Measurements from ENCODE around the gene CETP. TPM values are rescaled to one million over a fixed set of nuclear protein-coding genes. Genes with fewer than 3 reads are reported as not detected.

CETP gene
- total RNA-seq, 4 donors from 2014 or later, result 0.19 to 1.2 (median 0.52) TPM; not detected in 1

DNA sequence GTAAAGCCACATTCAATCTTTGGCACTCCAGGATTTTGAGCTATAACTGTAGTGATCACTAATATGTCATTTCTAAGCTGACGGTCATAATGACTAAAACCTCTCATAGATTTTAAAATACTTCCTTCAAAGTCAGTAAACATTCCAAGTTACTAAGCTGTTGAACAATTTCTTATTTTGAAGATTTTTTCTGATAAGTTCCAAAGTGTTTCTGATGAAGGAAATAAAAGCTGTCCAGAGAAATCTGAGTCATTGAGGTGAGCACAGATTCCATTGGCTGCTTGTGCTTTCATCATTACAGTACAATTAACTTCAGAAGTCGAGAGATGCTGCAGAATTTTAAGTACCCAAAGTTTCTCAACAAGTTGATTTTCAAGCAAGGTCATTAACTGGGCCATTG is 51.5 kb downstream of the CETP start:
- 78% methylated on average over 2 of the region's 2 CpGs for WGBS
- Histone ChIP-seq H3K9me3 (no peaks in the 10 kb centered on the region), H3K27ac (replicated peaks in 1 of 4) (peak overlapping the region in 1 of 4 donors; percentile 34), H3K36me3 (peaks cover 0 to 14% (median 13%) of the 10 kb centered on the region in 4 donors), H3K4me3 (no peak overlapping the region), H3K27me3 (no peaks in the 10 kb centered on the region), H3K4me1 (no peaks in the 10 kb centered on the region)
- TF ChIP-seq POLR2AphosphoS5 (IDR thresholded peaks at IDR 0.05) (no peak), EP300 (IDR thresholded peaks at IDR 0.05) (no peak), CTCF (IDR thresholded peaks at IDR 0.05) (no peak), POLR2A (IDR thresholded peaks at IDR 0.05; ENCODE audit: low read depth) (no peak)
- DNase-seq (ENCODE audit: extremely low spot score), result no peak
- intact Hi-C loops (cut with DNase I), result no loop called here

- no peak for TF ChIP-seq EP300 (IDR thresholded peaks at IDR 0.05)
- TF ChIP-seq CTCF (IDR thresholded peaks at IDR 0.05), result no peak
- no peak for TF ChIP-seq POLR2AphosphoS5 (IDR thresholded peaks at IDR 0.05)
- no peak for TF ChIP-seq POLR2A (IDR thresholded peaks at IDR 0.05; ENCODE audit: low read depth)
- WGBS, result 97% methylated on average over 2 of the region's 2 CpGs
- H3K9me3 ChIP-seq, result no peaks in the 10 kb centered on the region
- no peak overlapping the region for H3K4me3 ChIP-seq
- H3K4me1 ChIP-seq, result no peaks in the 10 kb centered on the region
- peak overlapping the region in 3 of 4 donors; percentile 1 to 34 (median 16) for H3K27ac ChIP-seq (replicated peaks in 1 of 4)
- peaks cover under 1 to 21% (median 19%) of the 10 kb centered on the region in 4 donors for H3K36me3 ChIP-seq
- intact Hi-C loops (cut with DNase I), result no loop called here
- no peak for DNase-seq (ENCODE audit: extremely low spot score)
- no peaks in the 10 kb centered on the region for H3K27me3 ChIP-seq
Observed at GRCh38 chr16:57013902-57014301, 52.2 kb downstream of the CETP start.

GRCh38 chr16:57016301-57016700 is 54.6 kb downstream of the CETP start:
- Histone ChIP-seq H3K36me3 (peaks cover 16 to 45% (median 38%) of the 10 kb centered on the region in 4 donors), H3K27ac (replicated peaks in 1 of 4) (no peak overlapping the region), H3K4me1 (no peaks in the 10 kb centered on the region), H3K9me3 (no peaks in the 10 kb centered on the region), H3K4me3 (no peak overlapping the region), H3K27me3 (no peaks in the 10 kb centered on the region)
- 97% methylated on average over 6 of the region's 6 CpGs for WGBS
- TF ChIP-seq POLR2AphosphoS5 (IDR thresholded peaks at IDR 0.05) (no peak), EP300 (IDR thresholded peaks at IDR 0.05) (no peak), CTCF (IDR thresholded peaks at IDR 0.05) (no peak), POLR2A (IDR thresholded peaks at IDR 0.05; ENCODE audit: low read depth) (no peak)
- no peak for DNase-seq (ENCODE audit: extremely low spot score)
- intact Hi-C loops (cut with DNase I), result no loop called here

DNA sequence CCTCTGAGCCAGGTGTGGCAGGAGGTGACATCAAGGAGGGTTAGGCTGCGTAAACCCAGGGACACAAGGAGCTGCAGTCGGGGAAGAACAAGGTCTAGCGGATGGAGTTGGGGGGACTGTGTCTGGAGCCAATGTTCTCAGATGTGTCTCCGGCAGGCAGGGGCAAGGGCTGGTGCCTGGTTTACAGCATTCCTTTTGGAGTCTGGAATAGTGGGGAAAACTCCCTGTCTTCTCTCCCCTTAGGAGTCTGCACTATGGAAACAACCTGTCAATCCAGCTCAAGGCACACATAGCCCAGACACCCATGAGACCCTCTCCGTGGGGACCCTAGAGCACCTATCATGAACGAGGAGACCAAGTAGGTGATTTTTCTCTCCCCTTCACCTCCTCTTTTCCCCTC is 55.1 kb downstream of the CETP start:
- Histone ChIP-seq H3K9me3 (no peaks in the 10 kb centered on the region), H3K4me1 (no peaks in the 10 kb centered on the region), H3K27me3 (no peaks in the 10 kb centered on the region), H3K4me3 (no peak overlapping the region), H3K36me3 (peaks cover 19 to 50% (median 43%) of the 10 kb centered on the region in 4 donors), H3K27ac (replicated peaks in 1 of 4) (no peak overlapping the region)
- intact Hi-C loops (cut with DNase I), result no loop called here
- WGBS, result 77% methylated on average over 6 of the region's 6 CpGs
- TF ChIP-seq POLR2AphosphoS5 (IDR thresholded peaks at IDR 0.05), result no peak
- no peak for DNase-seq (ENCODE audit: extremely low spot score)

DNA sequence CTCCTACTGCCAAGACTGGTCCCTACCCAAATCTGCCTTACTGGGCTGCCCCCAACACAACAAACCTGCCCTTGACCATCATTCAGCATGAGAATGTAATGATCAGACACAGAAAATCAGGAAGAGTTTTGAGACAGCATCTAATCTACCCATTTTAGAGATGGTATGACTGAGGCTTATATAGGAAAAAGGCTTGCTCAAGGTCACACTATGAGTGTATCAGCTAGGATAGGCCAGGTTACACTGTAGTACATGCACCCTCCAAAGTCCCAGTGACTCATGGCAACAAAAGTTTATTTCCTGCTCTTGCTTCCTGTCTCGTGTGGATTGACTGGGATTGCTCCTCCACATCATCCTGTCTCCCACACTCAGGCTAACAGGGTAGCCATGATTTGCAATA is 55.5 kb downstream of the CETP start:
- DNase-seq (ENCODE audit: extremely low spot score), result no peak
- Histone ChIP-seq H3K4me3 (no peak overlapping the region), H3K27me3 (no peaks in the 10 kb centered on the region), H3K27ac (replicated peaks in 1 of 4) (no peak overlapping the region), H3K9me3 (no peaks in the 10 kb centered on the region), H3K4me1 (no peaks in the 10 kb centered on the region), H3K36me3 (peaks cover 19 to 55% (median 47%) of the 10 kb centered on the region in 4 donors)
- no peak for TF ChIP-seq EP300 (IDR thresholded peaks at IDR 0.05)
- no peak for TF ChIP-seq POLR2A (IDR thresholded peaks at IDR 0.05; ENCODE audit: low read depth)
- no peak for TF ChIP-seq POLR2AphosphoS5 (IDR thresholded peaks at IDR 0.05)
- TF ChIP-seq CTCF (IDR thresholded peaks at IDR 0.05), result no peak
- WGBS, result 33% methylated on average over 1 of the region's 1 CpG
- intact Hi-C loops (cut with DNase I), result no loop called here
